H1 (cell line): ENCODE results near the gene TRIM24. TPM values are rescaled to one million over a fixed set of nuclear protein-coding genes. Genes with fewer than 3 reads are reported as not detected.

Experiments used
- CTCF ChIA-PET: fragments of 300-600 bp; sonication (Branson Sonifier 250); formaldehyde crosslinking; loops from one replicate; lab custom pipeline; 2021; ENCODE audit not compliant: partially characterized antibody; lab: Charles Lee
- POLR2A ChIA-PET: fragments of 300-600 bp; sonication (Branson Sonifier 250); formaldehyde crosslinking; loops from one replicate; lab custom pipeline; 2021; ENCODE audit warnings: inconsistent platforms; ENCODE audit not compliant: partially characterized antibody; lab: Charles Lee
- DNase-seq, 2 experiments: peaks; one replicate each; pipeline versions ENCODE4 v3.0.0 to v3.0.0-alpha.2; 2010 to 2022; ENCODE audit warnings: low spot score in 2 of 2, low read depth in 1 of 2, mixed read lengths in 1 of 2
- FAIRE-seq: peaks from 2 replicates; lab custom pipeline; 2011; peaks lifted over from hg19 to GRCh38; lab: Jason Lieb, UNC
- H2AFZ ChIP-seq: 2 replicates; pipeline ENCODE4 v1.8.1; 2012; ENCODE audit warnings: low read length, inconsistent platforms
- H2AK5ac ChIP-seq: 2 replicates; pipeline ENCODE4 v1.6.1; 2013; ENCODE audit warnings: low read depth, low read length
- H2BK120ac ChIP-seq: replicated peaks from 2 replicates; pipeline ENCODE3; 2013; ENCODE audit warnings: low read depth, low read length, inconsistent platforms
- H2BK12ac ChIP-seq: 2 replicates; pipeline ENCODE4 v1.6.1; 2013; ENCODE audit warnings: low read depth, low read length
- H2BK15ac ChIP-seq: 2 replicates; pipeline ENCODE4 v1.6.1; 2013; ENCODE audit warnings: low read length
- H2BK20ac ChIP-seq: 2 replicates; pipeline ENCODE4 v1.6.1; 2013; ENCODE audit warnings: low read length
- H2BK5ac ChIP-seq: 2 replicates; pipeline ENCODE4 v1.6.1; 2013; ENCODE audit warnings: low read depth, low read length
- H3K14ac ChIP-seq: 2 replicates; pipeline ENCODE4 v1.6.1; 2013; ENCODE audit warnings: inconsistent platforms; ENCODE audit not compliant: insufficient read length
- H3K18ac ChIP-seq: 2 replicates; pipeline ENCODE4 v1.6.1; 2013; ENCODE audit warnings: low read length; ENCODE audit errors: extremely low read depth
- H3K23ac ChIP-seq: 2 replicates; pipeline ENCODE4 v1.6.1; 2013; ENCODE audit warnings: inconsistent platforms; ENCODE audit not compliant: insufficient read length
- H3K23me2 ChIP-seq: 2 replicates; pipeline ENCODE4 v1.6.1; 2013; ENCODE audit warnings: low read depth, low read length
- H3K27ac ChIP-seq: 2 replicates; pipeline ENCODE4 v1.6.1; 2011; ENCODE audit warnings: low read depth, low read length, inconsistent platforms
- H3K27me3 ChIP-seq, 4 experiments: replicated peaks in 1 of 4; 1 replicate in 1 of 4; 2 replicates in 3 of 4; pipeline versions ENCODE4 v1.6.1 to v1.8.1; 2011 to 2013; ENCODE audit warnings: low read length in 3 of 4, mild to moderate bottlenecking in 3 of 4, inconsistent platforms in 2 of 4, mixed read lengths in 2 of 4, moderate library complexity in 1 of 4; ENCODE audit not compliant: control insufficient read depth in 3 of 4, insufficient read depth in 3 of 4; ENCODE audit errors: extremely low read depth in 1 of 4
- H3K36me3 ChIP-seq, 4 experiments: 2 replicates each; pipeline versions ENCODE4 v1.6.1 to v1.8.1; 2011 to 2013; ENCODE audit warnings: mild to moderate bottlenecking in 4 of 4, low read length in 3 of 4, moderate library complexity in 2 of 4, control low read depth in 1 of 4, inconsistent platforms in 1 of 4; ENCODE audit not compliant: insufficient read depth in 4 of 4, control insufficient read depth in 2 of 4
- H3K4ac ChIP-seq: replicated peaks from 2 replicates; pipeline ENCODE3; 2013; ENCODE audit warnings: low read length, low read depth, mixed read lengths, inconsistent platforms; ENCODE audit not compliant: insufficient read length
- H3K4me1 ChIP-seq, 4 experiments: replicated peaks in 1 of 4; 1 replicate in 1 of 4; 2 replicates in 3 of 4; pipeline versions ENCODE4 v1.6.1 to v1.8.1; 2011 to 2013; ENCODE audit warnings: low read length in 3 of 4, inconsistent platforms in 2 of 4, mixed read lengths in 1 of 4; ENCODE audit not compliant: insufficient read depth in 4 of 4, control insufficient read depth in 3 of 4
- H3K4me2 ChIP-seq, 2 experiments: 2 replicates each; pipeline versions ENCODE4 v1.6.1 to v1.8.1; 2011 to 2013; ENCODE audit warnings: low read depth in 2 of 2, low read length in 2 of 2, control low read depth in 1 of 2, inconsistent platforms in 1 of 2, mild to moderate bottlenecking in 1 of 2; ENCODE audit not compliant: insufficient read depth in 1 of 2
- H3K4me3 ChIP-seq, 4 experiments: fragments of 200-600, 300-600 bp in 1 of 4; sonication (generic), shearing (Covaris generic), sonication (Bioruptor Twin) in 1 of 4; 2 replicates each; pipeline versions ENCODE4 v1.5.1 to v1.8.1; 2011 to 2016; ENCODE audit warnings: low read length in 4 of 4, low read depth in 3 of 4, control low read depth in 2 of 4, inconsistent platforms in 2 of 4, mild to moderate bottlenecking in 2 of 4, mixed read lengths in 1 of 4, moderate library complexity in 1 of 4; ENCODE audit not compliant: insufficient read depth in 2 of 4; ENCODE audit errors: extremely low read depth in 1 of 4
- H3K56ac ChIP-seq: replicated peaks from 2 replicates; pipeline ENCODE3; 2013; ENCODE audit warnings: low read depth, mild to moderate bottlenecking, mixed read lengths, low read length, inconsistent platforms; ENCODE audit not compliant: insufficient read length
- H3K79me1 ChIP-seq: 2 replicates; pipeline ENCODE4 v1.6.1; 2013; ENCODE audit warnings: low read depth, low read length, control low read depth
- H3K79me2 ChIP-seq, 2 experiments: 2 replicates each; pipeline versions ENCODE4 v1.6.1 to v1.8.1; 2012 to 2013; ENCODE audit warnings: low read length in 2 of 2, mild to moderate bottlenecking in 2 of 2, inconsistent platforms in 1 of 2; ENCODE audit not compliant: insufficient read depth in 2 of 2, control insufficient read depth in 1 of 2
- H3K9ac ChIP-seq, 4 experiments: replicated peaks in 1 of 4; 1 replicate in 1 of 4; 2 replicates in 3 of 4; pipeline versions ENCODE4 v1.6.1 to v1.8.1; 2011 to 2013; ENCODE audit warnings: low read depth in 3 of 4, low read length in 3 of 4, control low read depth in 2 of 4, mild to moderate bottlenecking in 2 of 4, moderate library complexity in 2 of 4, inconsistent platforms in 1 of 4; ENCODE audit errors: extremely low read depth in 1 of 4
- H3K9me3 ChIP-seq, 2 experiments: 2 replicates each; pipeline versions ENCODE4 v1.6.1 to v1.8.1; 2012 to 2013; ENCODE audit warnings: mild to moderate bottlenecking in 2 of 2, moderate library complexity in 2 of 2, control low read depth in 1 of 2, inconsistent platforms in 1 of 2, low read depth in 1 of 2, low read length in 1 of 2, mixed read lengths in 1 of 2; ENCODE audit not compliant: insufficient read depth in 2 of 2
- H4K20me1 ChIP-seq, 2 experiments: replicated peaks in 1 of 2; 2 replicates each; pipeline versions ENCODE3 to v1.8.1; 2011 to 2013; ENCODE audit warnings: inconsistent platforms in 2 of 2, low read length in 2 of 2, mild to moderate bottlenecking in 1 of 2; ENCODE audit not compliant: insufficient read depth in 2 of 2, control insufficient read depth in 1 of 2
- H4K5ac ChIP-seq: 2 replicates; pipeline ENCODE4 v1.6.1; 2013; ENCODE audit warnings: low read length, low read depth, mixed read lengths, inconsistent platforms; ENCODE audit not compliant: insufficient read length
- H4K8ac ChIP-seq: 2 replicates; pipeline ENCODE4 v1.8.0; 2013; ENCODE audit warnings: mild to moderate bottlenecking, moderate library complexity, low read length, inconsistent platforms; ENCODE audit not compliant: insufficient read depth; ENCODE audit errors: extremely low read depth
- H4K91ac ChIP-seq: replicated peaks from 2 replicates; pipeline ENCODE3; 2013; ENCODE audit warnings: low read length, mixed read lengths, inconsistent platforms; ENCODE audit not compliant: insufficient read length
- BACH1 ChIP-seq: IDR thresholded peaks from 2 replicates; pipeline ENCODE4 v1.6.1; 2012; ENCODE audit warnings: low read length, improper control_type of control experiment
- FOSL1 ChIP-seq: IDR thresholded peaks from 2 replicates; pipeline ENCODE4 v1.6.1; 2011; ENCODE audit warnings: mild to moderate bottlenecking, low read depth, low read length, moderate library complexity; ENCODE audit not compliant: insufficient read depth
- GTF2F1 ChIP-seq: IDR thresholded peaks from 2 replicates; pipeline ENCODE4 v1.6.1; 2012; ENCODE audit warnings: low read depth, low read length, improper control_type of control experiment, borderline replicate concordance
- HDAC6 ChIP-seq: IDR thresholded peaks from one replicate; pipeline ENCODE4 v1.7.1; 2012; ENCODE audit warnings: low read depth, mild to moderate bottlenecking, inconsistent platforms, low read length, moderate library complexity
- NRF1 ChIP-seq: IDR thresholded peaks from 2 replicates; pipeline ENCODE4 v1.6.1; 2011; ENCODE audit warnings: mild to moderate bottlenecking, low read depth, low read length, improper control_type of control experiment
- SIN3A ChIP-seq, 2 experiments: IDR thresholded peaks in 1 of 2; conservative IDR thresholded peaks in 1 of 2; 2 replicates each; pipeline ENCODE4 v1.6.1; 2011 to 2012; ENCODE audit warnings: low read length in 2 of 2, improper control_type of control experiment in 1 of 2, low read depth in 1 of 2, mild to moderate bottlenecking in 1 of 2
- SIX5 ChIP-seq: IDR thresholded peaks from 2 replicates; pipeline ENCODE4 v1.6.1; 2011; ENCODE audit warnings: mild to moderate bottlenecking, low read depth, low read length
- SP4 ChIP-seq: IDR thresholded peaks from 2 replicates; pipeline ENCODE4 v1.6.1; 2012; ENCODE audit warnings: low read length, inconsistent platforms
- TAF1 ChIP-seq: IDR thresholded peaks from 2 replicates; pipeline ENCODE4 v1.6.1; 2011; ENCODE audit warnings: mild to moderate bottlenecking, low read depth, low read length
- TAF7 ChIP-seq: optimal IDR thresholded peaks from 2 replicates; pipeline ENCODE3; 2011; ENCODE audit warnings: low read depth, mild to moderate bottlenecking, inconsistent platforms, low read length, moderate library complexity, borderline replicate concordance
- WGBS, 2 experiments: shearing (Covaris generic) in 1 of 2; methylation state at CpG; one replicate each; pipeline versions ENCODE4 v1.1.6 to v1.1.7; 2013 to 2015; ENCODE audit warnings: low lambda C conversion rate in 2 of 2, mixed read lengths in 2 of 2, inconsistent platforms in 1 of 2, low coverage in 1 of 2, missing lambda C conversion rate in 1 of 2; ENCODE audit not compliant: insufficient replicate concordance in 2 of 2, insufficient coverage in 1 of 2, insufficient read length in 1 of 2; ENCODE audit errors: extremely low coverage in 1 of 2, missing lambda C conversion rate in 1 of 2; 5-methylcytosine and 5-hydroxymethylcytosine counted together
- polyA plus RNA-seq, 7 experiments: library from polyadenylated mRNA; depleted of rRNA in 3 of 7; stranded (reverse) in 5 of 7; unstranded in 2 of 7; fragments of >200 nt in 5 of 7; fragments of 200-250 nt in 2 of 7; gene quantifications; 1 replicate in 5 of 7; 2 replicates in 1 of 7; 4 replicates in 1 of 7; pipeline versions ENCODE4 v1.2.1 to v1.2.3, GENCODE V29; 2011 to 2013; ENCODE audit warnings: missing spikeins in 2 of 7, mixed read lengths in 2 of 7
- total RNA-seq: library from RNA; stranded (reverse); fragmentation: NEBNext Ultra II Directional; extraction: Animal tissue kit (Norgen Biotek cat#: 25700); gene quantifications from 2 replicates; pipeline ENCODE4 v1.2.1, GENCODE V29; 2021

The TRIM24 gene
- total and polyA plus RNA-seq, 2 of the 8 experiments (the other 6 are each of a cell fraction or from before 2014, with no cell fraction given): 67.6 to 149 TPM

GRCh38 chr7:138440460-138440859, 19.6 kb upstream of the TRIM24 start:
- no peak overlapping the region for H3K14ac ChIP-seq
- H3K23ac ChIP-seq: no peak overlapping the region
- peaks cover 0 to 1% (median under 1%) of the 10 kb centered on the region in 4 experiments; a peak in 2 of 7 replicates for H3K4me1 ChIP-seq
- no peaks in the 10 kb centered on the region for H3K79me2 ChIP-seq
- H3K9ac ChIP-seq: no peak overlapping the region
- WGBS, 2 experiments: 95% methylated on average over 17 of the region's 17 CpGs; no CpG with 5 or more reads in 1 of the 2 experiments
- no peak overlapping the region; the same call in 1 of the 2 replicates for H2AK5ac ChIP-seq
- H3K4ac ChIP-seq: no peak overlapping the region
- FAIRE-seq (no peak), DNase-seq (no peak)
- no peaks in the 10 kb centered on the region for H3K79me1 ChIP-seq
- no peak overlapping the region for H3K27ac ChIP-seq
- H3K18ac ChIP-seq: no peak overlapping the region; the same call in 1 of the 2 replicates
- H3K56ac ChIP-seq: no peak overlapping the region
- no peak overlapping the region for H3K4me3 ChIP-seq
- peak overlapping the region; percentile 35; the same call in 1 of the 2 replicates for H2BK12ac ChIP-seq
- no peaks in the 10 kb centered on the region for H4K20me1 ChIP-seq
- H2BK120ac ChIP-seq: no peak overlapping the region
- no peaks in the 10 kb centered on the region; the same call in 1 of the 2 replicates for H3K23me2 ChIP-seq
- H3K36me3 ChIP-seq: no peaks in the 10 kb centered on the region
- H4K5ac ChIP-seq: no peak overlapping the region
- no peak overlapping the region for H4K91ac ChIP-seq
- H3K27me3 ChIP-seq: no peaks in the 10 kb centered on the region
- no peak overlapping the region for H2AFZ ChIP-seq
- no peak overlapping the region for H4K8ac ChIP-seq
- TF ChIP-seq TAF7 (no peak), SP4 (no peak), SIX5 (no peak), TAF1 (no peak), BACH1 (no peak), SIN3A (conservative IDR thresholded peaks at IDR 0.05 in 1 of 2, IDR thresholded peaks at IDR 0.05 in 1 of 2; ENCODE audit: low read depth in 1 of 2, low read length in 2 of 2) (no peak), FOSL1 (no peak), NRF1 (no peak), GTF2F1 (no peak), HDAC6 (no peak)
- ChIA-PET POLR2A (interaction anchor here (1.4 kb wide), 1 partner anchor 19 kb away, joined by 4 read pairs; the partner anchor contains the start of gene TRIM24), CTCF (interaction anchor here (1.1 kb wide), 1 partner anchor 28 kb away, joined by 3 read pairs; no protein-coding TSS in a partner anchor)
- H3K4me2 ChIP-seq: no peak overlapping the region
- H3K9me3 ChIP-seq: 0 out of 4 replicates have a peak, but pooled peaks cover 0 to 5% of the 10 kb centered on the region in 2 experiments
- no peak overlapping the region; the same call in 1 of the 2 replicates for H2BK20ac ChIP-seq
- H2BK5ac ChIP-seq: 0 out of 2 replicates have a peak overlapping the region, but pooled peaks have one; percentile 1
- H2BK15ac ChIP-seq: no peak overlapping the region
